H1 (cell line): Measurements from ENCODE around the gene MST1R. TPM values are rescaled to one million over a fixed set of nuclear protein-coding genes. Genes with fewer than 3 reads are reported as not detected.

Experiments
- CTCF ChIA-PET: fragments of 300-600 bp; sonication (Branson Sonifier 250); formaldehyde crosslinking; loops from one replicate; lab custom pipeline; 2021; ENCODE audit not compliant: partially characterized antibody; lab: Charles Lee
- POLR2A ChIA-PET: fragments of 300-600 bp; sonication (Branson Sonifier 250); formaldehyde crosslinking; loops from one replicate; lab custom pipeline; 2021; ENCODE audit warnings: inconsistent platforms; ENCODE audit not compliant: partially characterized antibody; lab: Charles Lee
- DNase-seq, 2 experiments: peaks; one replicate each; pipeline versions ENCODE4 v3.0.0 to v3.0.0-alpha.2; 2010 to 2022; ENCODE audit warnings: low spot score in 2 of 2, low read depth in 1 of 2, mixed read lengths in 1 of 2
- FAIRE-seq: peaks from 2 replicates; lab custom pipeline; 2011; peaks lifted over from hg19 to GRCh38; lab: Jason Lieb, UNC
- H2AFZ ChIP-seq: 2 replicates; pipeline ENCODE4 v1.8.1; 2012; ENCODE audit warnings: low read length, inconsistent platforms
- H2AK5ac ChIP-seq: 2 replicates; pipeline ENCODE4 v1.6.1; 2013; ENCODE audit warnings: low read depth, low read length
- H2BK120ac ChIP-seq: replicated peaks from 2 replicates; pipeline ENCODE3; 2013; ENCODE audit warnings: low read depth, low read length, inconsistent platforms
- H2BK12ac ChIP-seq: 2 replicates; pipeline ENCODE4 v1.6.1; 2013; ENCODE audit warnings: low read depth, low read length
- H2BK15ac ChIP-seq: 2 replicates; pipeline ENCODE4 v1.6.1; 2013; ENCODE audit warnings: low read length
- H2BK20ac ChIP-seq: 2 replicates; pipeline ENCODE4 v1.6.1; 2013; ENCODE audit warnings: low read length
- H2BK5ac ChIP-seq: 2 replicates; pipeline ENCODE4 v1.6.1; 2013; ENCODE audit warnings: low read depth, low read length
- H3K14ac ChIP-seq: 2 replicates; pipeline ENCODE4 v1.6.1; 2013; ENCODE audit warnings: inconsistent platforms; ENCODE audit not compliant: insufficient read length
- H3K18ac ChIP-seq: 2 replicates; pipeline ENCODE4 v1.6.1; 2013; ENCODE audit warnings: low read length; ENCODE audit errors: extremely low read depth
- H3K23ac ChIP-seq: 2 replicates; pipeline ENCODE4 v1.6.1; 2013; ENCODE audit warnings: inconsistent platforms; ENCODE audit not compliant: insufficient read length
- H3K23me2 ChIP-seq: 2 replicates; pipeline ENCODE4 v1.6.1; 2013; ENCODE audit warnings: low read depth, low read length
- H3K27ac ChIP-seq: 2 replicates; pipeline ENCODE4 v1.6.1; 2011; ENCODE audit warnings: low read depth, low read length, inconsistent platforms
- H3K27me3 ChIP-seq, 4 experiments: replicated peaks in 1 of 4; 1 replicate in 1 of 4; 2 replicates in 3 of 4; pipeline versions ENCODE4 v1.6.1 to v1.8.1; 2011 to 2013; ENCODE audit warnings: low read length in 3 of 4, mild to moderate bottlenecking in 3 of 4, inconsistent platforms in 2 of 4, mixed read lengths in 2 of 4, moderate library complexity in 1 of 4; ENCODE audit not compliant: control insufficient read depth in 3 of 4, insufficient read depth in 3 of 4; ENCODE audit errors: extremely low read depth in 1 of 4
- H3K36me3 ChIP-seq, 4 experiments: 2 replicates each; pipeline versions ENCODE4 v1.6.1 to v1.8.1; 2011 to 2013; ENCODE audit warnings: mild to moderate bottlenecking in 4 of 4, low read length in 3 of 4, moderate library complexity in 2 of 4, control low read depth in 1 of 4, inconsistent platforms in 1 of 4; ENCODE audit not compliant: insufficient read depth in 4 of 4, control insufficient read depth in 2 of 4
- H3K4ac ChIP-seq: replicated peaks from 2 replicates; pipeline ENCODE3; 2013; ENCODE audit warnings: low read length, low read depth, mixed read lengths, inconsistent platforms; ENCODE audit not compliant: insufficient read length
- H3K4me1 ChIP-seq, 4 experiments: replicated peaks in 1 of 4; 1 replicate in 1 of 4; 2 replicates in 3 of 4; pipeline versions ENCODE4 v1.6.1 to v1.8.1; 2011 to 2013; ENCODE audit warnings: low read length in 3 of 4, inconsistent platforms in 2 of 4, mixed read lengths in 1 of 4; ENCODE audit not compliant: insufficient read depth in 4 of 4, control insufficient read depth in 3 of 4
- H3K4me2 ChIP-seq, 2 experiments: 2 replicates each; pipeline versions ENCODE4 v1.6.1 to v1.8.1; 2011 to 2013; ENCODE audit warnings: low read depth in 2 of 2, low read length in 2 of 2, control low read depth in 1 of 2, inconsistent platforms in 1 of 2, mild to moderate bottlenecking in 1 of 2; ENCODE audit not compliant: insufficient read depth in 1 of 2
- H3K4me3 ChIP-seq, 4 experiments: fragments of 200-600, 300-600 bp in 1 of 4; sonication (generic), shearing (Covaris generic), sonication (Bioruptor Twin) in 1 of 4; 2 replicates each; pipeline versions ENCODE4 v1.5.1 to v1.8.1; 2011 to 2016; ENCODE audit warnings: low read length in 4 of 4, low read depth in 3 of 4, control low read depth in 2 of 4, inconsistent platforms in 2 of 4, mild to moderate bottlenecking in 2 of 4, mixed read lengths in 1 of 4, moderate library complexity in 1 of 4; ENCODE audit not compliant: insufficient read depth in 2 of 4; ENCODE audit errors: extremely low read depth in 1 of 4
- H3K56ac ChIP-seq: replicated peaks from 2 replicates; pipeline ENCODE3; 2013; ENCODE audit warnings: low read depth, mild to moderate bottlenecking, mixed read lengths, low read length, inconsistent platforms; ENCODE audit not compliant: insufficient read length
- H3K79me1 ChIP-seq: 2 replicates; pipeline ENCODE4 v1.6.1; 2013; ENCODE audit warnings: low read depth, low read length, control low read depth
- H3K79me2 ChIP-seq, 2 experiments: 2 replicates each; pipeline versions ENCODE4 v1.6.1 to v1.8.1; 2012 to 2013; ENCODE audit warnings: low read length in 2 of 2, mild to moderate bottlenecking in 2 of 2, inconsistent platforms in 1 of 2; ENCODE audit not compliant: insufficient read depth in 2 of 2, control insufficient read depth in 1 of 2
- H3K9ac ChIP-seq, 4 experiments: replicated peaks in 1 of 4; 1 replicate in 1 of 4; 2 replicates in 3 of 4; pipeline versions ENCODE4 v1.6.1 to v1.8.1; 2011 to 2013; ENCODE audit warnings: low read depth in 3 of 4, low read length in 3 of 4, control low read depth in 2 of 4, mild to moderate bottlenecking in 2 of 4, moderate library complexity in 2 of 4, inconsistent platforms in 1 of 4; ENCODE audit errors: extremely low read depth in 1 of 4
- H3K9me3 ChIP-seq, 2 experiments: 2 replicates each; pipeline versions ENCODE4 v1.6.1 to v1.8.1; 2012 to 2013; ENCODE audit warnings: mild to moderate bottlenecking in 2 of 2, moderate library complexity in 2 of 2, control low read depth in 1 of 2, inconsistent platforms in 1 of 2, low read depth in 1 of 2, low read length in 1 of 2, mixed read lengths in 1 of 2; ENCODE audit not compliant: insufficient read depth in 2 of 2
- H4K20me1 ChIP-seq, 2 experiments: replicated peaks in 1 of 2; 2 replicates each; pipeline versions ENCODE3 to v1.8.1; 2011 to 2013; ENCODE audit warnings: inconsistent platforms in 2 of 2, low read length in 2 of 2, mild to moderate bottlenecking in 1 of 2; ENCODE audit not compliant: insufficient read depth in 2 of 2, control insufficient read depth in 1 of 2
- H4K5ac ChIP-seq: 2 replicates; pipeline ENCODE4 v1.6.1; 2013; ENCODE audit warnings: low read length, low read depth, mixed read lengths, inconsistent platforms; ENCODE audit not compliant: insufficient read length
- H4K8ac ChIP-seq: 2 replicates; pipeline ENCODE4 v1.8.0; 2013; ENCODE audit warnings: mild to moderate bottlenecking, moderate library complexity, low read length, inconsistent platforms; ENCODE audit not compliant: insufficient read depth; ENCODE audit errors: extremely low read depth
- H4K91ac ChIP-seq: replicated peaks from 2 replicates; pipeline ENCODE3; 2013; ENCODE audit warnings: low read length, mixed read lengths, inconsistent platforms; ENCODE audit not compliant: insufficient read length
- ATF3 ChIP-seq: IDR thresholded peaks from 2 replicates; pipeline ENCODE4 v1.6.1; 2011; ENCODE audit warnings: low read depth, mild to moderate bottlenecking, low read length; ENCODE audit not compliant: insufficient read depth
- MAX ChIP-seq: IDR thresholded peaks from 2 replicates; pipeline ENCODE4 v1.6.1; 2012; ENCODE audit warnings: inconsistent platforms
- RAD21 ChIP-seq, 2 experiments: IDR thresholded peaks in 1 of 2; conservative IDR thresholded peaks in 1 of 2; 2 replicates each; pipeline ENCODE4 v1.6.1; 2011; ENCODE audit warnings: low read depth in 2 of 2, low read length in 2 of 2, improper control_type of control experiment in 1 of 2, inconsistent platforms in 1 of 2, mild to moderate bottlenecking in 1 of 2, moderate library complexity in 1 of 2
- YY1 ChIP-seq: IDR thresholded peaks from 2 replicates; pipeline ENCODE4 v1.6.1; 2011; ENCODE audit warnings: low read depth, mild to moderate bottlenecking, low read length
- WGBS, 2 experiments: shearing (Covaris generic) in 1 of 2; methylation state at CpG; one replicate each; pipeline versions ENCODE4 v1.1.6 to v1.1.7; 2013 to 2015; ENCODE audit warnings: low lambda C conversion rate in 2 of 2, mixed read lengths in 2 of 2, inconsistent platforms in 1 of 2, low coverage in 1 of 2, missing lambda C conversion rate in 1 of 2; ENCODE audit not compliant: insufficient replicate concordance in 2 of 2, insufficient coverage in 1 of 2, insufficient read length in 1 of 2; ENCODE audit errors: extremely low coverage in 1 of 2, missing lambda C conversion rate in 1 of 2; 5-methylcytosine and 5-hydroxymethylcytosine counted together
- polyA plus RNA-seq, 7 experiments: library from polyadenylated mRNA; depleted of rRNA in 3 of 7; stranded (reverse) in 5 of 7; unstranded in 2 of 7; fragments of >200 nt in 5 of 7; fragments of 200-250 nt in 2 of 7; gene quantifications; 1 replicate in 5 of 7; 2 replicates in 1 of 7; 4 replicates in 1 of 7; pipeline versions ENCODE4 v1.2.1 to v1.2.3, GENCODE V29; 2011 to 2013; ENCODE audit warnings: missing spikeins in 2 of 7, mixed read lengths in 2 of 7
- total RNA-seq: library from RNA; stranded (reverse); fragmentation: NEBNext Ultra II Directional; extraction: Animal tissue kit (Norgen Biotek cat#: 25700); gene quantifications from 2 replicates; pipeline ENCODE4 v1.2.1, GENCODE V29; 2021
- TF ChIP-seq, protein P1 (sequence below), 3 experiments: IDR thresholded peaks; 1 replicate in 2 of 3; 2 replicates in 1 of 3; pipeline versions ENCODE4 v1.5.1 to v1.6.1; 2011; ENCODE audit warnings: low read length in 3 of 3, mild to moderate bottlenecking in 3 of 3, inconsistent platforms in 2 of 3, low read depth in 1 of 3, moderate library complexity in 1 of 3; ENCODE audit not compliant: insufficient read depth in 1 of 3; ENCODE audit errors: control extremely low read depth in 1 of 3

Gene MST1R
- total and polyA plus RNA-seq, 2 of the 8 experiments (the other 6 are each of a cell fraction or from before 2014, with no cell fraction given), result 4.8 to 7.6 TPM

- WGBS, 2 experiments, result 70% methylated on average over 6 of the region's 6 CpGs; no CpG with 5 or more reads in 1 of the 2 experiments
- CTCF ChIA-PET, result interaction anchor here (0.6 to 15.2 kb wide), 40 partner anchors 10 to 1232 kb away, joined by 3 to 306 read pairs (median 5); partner anchors contain the start of genes AMIGO3, CDHR4, INKA1 and IP6K1
- H4K8ac ChIP-seq, result no peak overlapping the region
- H3K27ac ChIP-seq, result 0 out of 2 replicates have a peak overlapping the region, but pooled peaks have one; percentile 3
- no peak overlapping the region for H3K23ac ChIP-seq
- no peak overlapping the region for H3K14ac ChIP-seq
- no peaks in the 10 kb centered on the region for H3K23me2 ChIP-seq
- no peak overlapping the region for H3K4me3 ChIP-seq
- peak; percentile 15 to 78 for DNase-seq
- H3K4me2 ChIP-seq, result no peak overlapping the region
- peak; percentile 94 for FAIRE-seq
- H2AK5ac ChIP-seq, result no peak overlapping the region
- H4K91ac ChIP-seq, result no peak overlapping the region
- H3K56ac ChIP-seq, result no peak overlapping the region
- TF ChIP-seq MAX (peak; percentile 44), RAD21 (IDR thresholded peaks at IDR 0.05 in 1 of 2, conservative IDR thresholded peaks at IDR 0.05 in 1 of 2; ENCODE audit: low read depth in 2 of 2, low read length in 2 of 2) (peak; percentile 85 to 86), ATF3 (no peak), YY1 (peak; percentile 85)
- TF ChIP-seq, protein P1, sequence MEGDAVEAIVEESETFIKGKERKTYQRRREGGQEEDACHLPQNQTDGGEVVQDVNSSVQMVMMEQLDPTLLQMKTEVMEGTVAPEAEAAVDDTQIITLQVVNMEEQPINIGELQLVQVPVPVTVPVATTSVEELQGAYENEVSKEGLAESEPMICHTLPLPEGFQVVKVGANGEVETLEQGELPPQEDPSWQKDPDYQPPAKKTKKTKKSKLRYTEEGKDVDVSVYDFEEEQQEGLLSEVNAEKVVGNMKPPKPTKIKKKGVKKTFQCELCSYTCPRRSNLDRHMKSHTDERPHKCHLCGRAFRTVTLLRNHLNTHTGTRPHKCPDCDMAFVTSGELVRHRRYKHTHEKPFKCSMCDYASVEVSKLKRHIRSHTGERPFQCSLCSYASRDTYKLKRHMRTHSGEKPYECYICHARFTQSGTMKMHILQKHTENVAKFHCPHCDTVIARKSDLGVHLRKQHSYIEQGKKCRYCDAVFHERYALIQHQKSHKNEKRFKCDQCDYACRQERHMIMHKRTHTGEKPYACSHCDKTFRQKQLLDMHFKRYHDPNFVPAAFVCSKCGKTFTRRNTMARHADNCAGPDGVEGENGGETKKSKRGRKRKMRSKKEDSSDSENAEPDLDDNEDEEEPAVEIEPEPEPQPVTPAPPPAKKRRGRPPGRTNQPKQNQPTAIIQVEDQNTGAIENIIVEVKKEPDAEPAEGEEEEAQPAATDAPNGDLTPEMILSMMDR (IDR thresholded peaks at IDR 0.05; ENCODE audit: control extremely low read depth in 1 of 3, insufficient read depth in 1 of 3, low read depth in 1 of 3, low read length in 3 of 3), result peak; percentile 82 to 91 (median 86)
- H2AFZ ChIP-seq, result no peak overlapping the region
- H3K4me1 ChIP-seq, result peaks cover 0 to 6% (median 0%) of the 10 kb centered on the region in 4 experiments; a peak in 2 of 7 replicates
- H3K9ac ChIP-seq, result no peak overlapping the region
- H2BK15ac ChIP-seq, result no peak overlapping the region
- no peak overlapping the region for H2BK20ac ChIP-seq
- peaks cover 8 to 33% (median 26%) of the 10 kb centered on the region in 4 experiments for H3K36me3 ChIP-seq
- no peaks in the 10 kb centered on the region for H3K27me3 ChIP-seq
- POLR2A ChIA-PET, result interaction anchor here (0.7 to 1.5 kb wide), 14 partner anchors 10 to 74 kb away, joined by 3 to 8 read pairs (median 3); partner anchors contain the start of genes INKA1, IP6K1 and MST1R
- no peak overlapping the region for H3K18ac ChIP-seq
- H4K5ac ChIP-seq, result no peak overlapping the region
- H3K4ac ChIP-seq, result no peak overlapping the region
- H2BK120ac ChIP-seq, result no peak overlapping the region
- H3K79me2 ChIP-seq, result no peaks in the 10 kb centered on the region
- no peaks in the 10 kb centered on the region for H3K79me1 ChIP-seq
- no peak overlapping the region for H2BK12ac ChIP-seq
- H4K20me1 ChIP-seq, result peaks cover 0 to 5% of the 10 kb centered on the region in 2 experiments
- no peaks in the 10 kb centered on the region for H3K9me3 ChIP-seq
- no peak overlapping the region for H2BK5ac ChIP-seq
Measured at GRCh38 chr3:49839193-49839809, 64.4 kb downstream of the MST1R start.
